ENCODE results near the gene NUMB. TPM values are rescaled to one million over a fixed set of nuclear protein-coding genes. Genes with fewer than 3 reads are reported as not detected.

Gene NUMB
- total RNA-seq, 4 donors from 2014 or later: 105 to 125 (median 117) TPM

- Histone ChIP-seq H3K4me3 (no peak overlapping the region), H3K4me1 (peaks cover 0 to 5% (median 0%) of the 10 kb centered on the region in 4 donors), H3K36me3 (no peaks in the 10 kb centered on the region), H3K27ac (no peak overlapping the region), H3K9me3 (no peaks in the 10 kb centered on the region), H3K27me3 (no peaks in the 10 kb centered on the region)
- no peak for DNase-seq
- no peak for TF ChIP-seq CTCF (IDR thresholded peaks at IDR 0.05)
- TF ChIP-seq POLR2A (IDR thresholded peaks at IDR 0.05): no peak
These were observed 17.1 kb downstream of the NUMB start for GRCh38 chr14:73441286-73441685.

- no peak for DNase-seq
- no peak overlapping the region for H3K4me3 ChIP-seq
- no peaks in the 10 kb centered on the region for H3K27me3 ChIP-seq
- H3K27ac ChIP-seq: no peak overlapping the region
- peaks cover 0 to 5% (median 0%) of the 10 kb centered on the region in 4 donors for H3K4me1 ChIP-seq
- H3K36me3 ChIP-seq: no peaks in the 10 kb centered on the region
- H3K9me3 ChIP-seq: no peaks in the 10 kb centered on the region
- TF ChIP-seq POLR2A (IDR thresholded peaks at IDR 0.05) (no peak), CTCF (IDR thresholded peaks at IDR 0.05) (no peak)
These were observed 19.4 kb downstream of the NUMB start for GRCh38 chr14:73438993-73439392.

- H3K4me3 ChIP-seq: no peak overlapping the region
- no peak for TF ChIP-seq CTCF (IDR thresholded peaks at IDR 0.05)
- no peak for TF ChIP-seq POLR2A (IDR thresholded peaks at IDR 0.05)
- no peaks in the 10 kb centered on the region for H3K4me1 ChIP-seq
- H3K27ac ChIP-seq: no peak overlapping the region
- H3K36me3 ChIP-seq: no peaks in the 10 kb centered on the region
- no peaks in the 10 kb centered on the region for H3K9me3 ChIP-seq
- no peaks in the 10 kb centered on the region for H3K27me3 ChIP-seq
- DNase-seq: no peak
These were observed 21.1 kb downstream of the NUMB start for GRCh38 chr14:73437206-73437605.

- no peak for DNase-seq
- H3K27ac ChIP-seq: no peak overlapping the region
- no peak overlapping the region for H3K4me3 ChIP-seq
- H3K4me1 ChIP-seq: peaks cover 0 to 18% (median 0%) of the 10 kb centered on the region in 4 donors
- no peaks in the 10 kb centered on the region for H3K36me3 ChIP-seq
- no peaks in the 10 kb centered on the region for H3K9me3 ChIP-seq
- no peak for TF ChIP-seq CTCF (IDR thresholded peaks at IDR 0.05)
- TF ChIP-seq POLR2A (IDR thresholded peaks at IDR 0.05): no peak
- no peaks in the 10 kb centered on the region for H3K27me3 ChIP-seq
These were observed 26.2 kb downstream of the NUMB start for GRCh38 chr14:73432124-73432523.

GRCh38 chr14:73428353-73428824 is 30.0 kb downstream of the NUMB start:
- DNase-seq: no peak
- H3K4me1 ChIP-seq: peaks cover 0 to 21% (median 0%) of the 10 kb centered on the region in 4 donors

More at GRCh38 chr14:73428353-73428824, 30.0 kb downstream of the NUMB start:
- H3K27me3 ChIP-seq: no peaks in the 10 kb centered on the region
- no peaks in the 10 kb centered on the region for H3K9me3 ChIP-seq
- H3K27ac ChIP-seq: peak overlapping the region in 1 of 4 donors; percentile 43
- TF ChIP-seq CTCF (IDR thresholded peaks at IDR 0.05): no peak
- TF ChIP-seq POLR2A (IDR thresholded peaks at IDR 0.05): no peak
- no peak overlapping the region for H3K4me3 ChIP-seq
- no peaks in the 10 kb centered on the region for H3K36me3 ChIP-seq
